ENCODE measurements around the gene KNSTRN. TPM values are rescaled to one million over a fixed set of nuclear protein-coding genes. Genes with fewer than 3 reads are reported as not detected.

KNSTRN gene
- total and polyA plus RNA-seq, 2 of the 8 experiments (the other 6 are each of a cell fraction or from before 2014, with no cell fraction given): 25.1 to 79.4 TPM

DNA sequence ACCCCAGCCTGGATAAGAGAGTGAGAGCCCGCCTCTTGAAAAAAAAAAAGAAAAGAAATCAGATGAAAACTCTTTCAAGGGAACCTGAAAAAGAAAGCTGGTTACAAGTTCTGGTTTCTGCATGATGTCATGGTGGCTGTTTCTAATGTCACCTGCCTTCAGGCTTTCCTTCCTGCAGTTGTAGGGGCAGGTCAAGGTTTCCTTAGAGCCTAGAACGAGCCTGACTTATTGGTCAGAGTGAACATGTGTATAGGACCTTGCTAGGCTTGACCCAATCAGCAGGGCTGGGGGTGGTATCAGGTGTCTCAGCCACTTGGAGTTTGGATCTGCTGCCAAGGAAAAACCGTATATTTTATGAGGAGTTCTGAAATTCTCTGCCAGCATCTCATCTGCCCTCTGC is 26.8 kb downstream of the KNSTRN start:
- peaks cover 4% of the 10 kb centered on the region; the same call in 1 of the 2 replicates for H3K79me1 ChIP-seq (ENCODE audit: low read depth, low read length)
- no peak overlapping the region for H2BK120ac ChIP-seq (replicated peaks; ENCODE audit: low read depth, low read length)
- no peaks in the 10 kb centered on the region; the same call in 1 of the 2 replicates for H3K23me2 ChIP-seq (ENCODE audit: low read depth, low read length)
- H3K23ac ChIP-seq (ENCODE audit: insufficient read length): no peak overlapping the region
- WGBS, 2 experiments (ENCODE audit: extremely low coverage in 1 of 2, insufficient coverage in 1 of 2, insufficient read length in 1 of 2, insufficient replicate concordance in 2 of 2, low coverage in 1 of 2, low lambda C conversion rate in 2 of 2, missing lambda C conversion rate in 1 of 2): 92% methylated on average over 3 of the region's 3 CpGs; no CpG with 5 or more reads in 1 of the 2 experiments
- no peak overlapping the region for H3K18ac ChIP-seq (ENCODE audit: extremely low read depth, low read length)
- H2AK5ac ChIP-seq (ENCODE audit: low read depth, low read length): no peak overlapping the region
- H4K8ac ChIP-seq (ENCODE audit: extremely low read depth, insufficient read depth, low read length): no peak overlapping the region
- ChIA-PET CTCF (ENCODE audit: partially characterized antibody) (interaction anchor here (1.1 to 5.8 kb wide), 3 partner anchors 12 to 88 kb away, joined by 3 to 27 read pairs (median 17); no protein-coding TSS in a partner anchor), POLR2A (ENCODE audit: partially characterized antibody) (interaction anchor here (6.8 kb wide), 1 partner anchor 9 kb away, joined by 77 read pairs; no protein-coding TSS in a partner anchor)
- H3K56ac ChIP-seq (replicated peaks; ENCODE audit: insufficient read length, low read depth, low read length): no peak overlapping the region
- H3K9ac ChIP-seq (replicated peaks in 1 of 4; ENCODE audit: extremely low read depth in 1 of 4, low read depth in 3 of 4, low read length in 3 of 4): no peak overlapping the region
- H2BK15ac ChIP-seq (ENCODE audit: low read length): no peak overlapping the region
- DNase-seq (ENCODE audit: low read depth in 1 of 2, low spot score in 2 of 2) (no peak), FAIRE-seq (no peak)
- H2BK5ac ChIP-seq (ENCODE audit: low read depth, low read length): no peak overlapping the region
- H2AFZ ChIP-seq (ENCODE audit: low read length): no peak overlapping the region
- H3K4me1 ChIP-seq (replicated peaks in 1 of 4; ENCODE audit: control insufficient read depth in 3 of 4, insufficient read depth in 4 of 4, low read length in 3 of 4): peaks cover 0 to 4% (median 1%) of the 10 kb centered on the region in 4 experiments; a peak in 3 of 7 replicates
- H3K4me2 ChIP-seq (ENCODE audit: insufficient read depth in 1 of 2, low read depth in 2 of 2, low read length in 2 of 2): no peak overlapping the region
- H3K4me3 ChIP-seq (ENCODE audit: extremely low read depth in 1 of 4, insufficient read depth in 2 of 4, low read depth in 3 of 4, low read length in 4 of 4): no peak overlapping the region
- H3K4ac ChIP-seq (replicated peaks; ENCODE audit: insufficient read length, low read depth, low read length): no peak overlapping the region
- no peak overlapping the region for H4K5ac ChIP-seq (ENCODE audit: insufficient read length, low read depth, low read length)
- peaks cover 0 to 8% of the 10 kb centered on the region in 2 experiments for H4K20me1 ChIP-seq (replicated peaks in 1 of 2; ENCODE audit: control insufficient read depth in 1 of 2, insufficient read depth in 2 of 2, low read length in 2 of 2)
- H3K27ac ChIP-seq (ENCODE audit: low read depth, low read length): no peak overlapping the region
- TF ChIP-seq BACH1 (IDR thresholded peaks at IDR 0.05; ENCODE audit: low read length): no peak
- no peaks in the 10 kb centered on the region for H3K9me3 ChIP-seq (ENCODE audit: insufficient read depth in 2 of 2, low read depth in 1 of 2, low read length in 1 of 2)
- H4K91ac ChIP-seq (replicated peaks; ENCODE audit: insufficient read length, low read length): no peak overlapping the region
- H3K14ac ChIP-seq (ENCODE audit: insufficient read length): no peak overlapping the region
- no peak overlapping the region for H2BK12ac ChIP-seq (ENCODE audit: low read depth, low read length)
- no peak overlapping the region for H2BK20ac ChIP-seq (ENCODE audit: low read length)
- H3K27me3 ChIP-seq (replicated peaks in 1 of 4; ENCODE audit: control insufficient read depth in 3 of 4, extremely low read depth in 1 of 4, insufficient read depth in 3 of 4, low read length in 3 of 4): no peaks in the 10 kb centered on the region
- peaks cover 30 to 63% (median 56%) of the 10 kb centered on the region in 4 experiments for H3K36me3 ChIP-seq (ENCODE audit: control insufficient read depth in 2 of 4, insufficient read depth in 4 of 4, low read length in 3 of 4)
- peaks cover 0 to 22% of the 10 kb centered on the region in 2 experiments; a peak in 3 of 4 replicates for H3K79me2 ChIP-seq (ENCODE audit: control insufficient read depth in 1 of 2, insufficient read depth in 2 of 2, low read length in 2 of 2)

Data from H1 (cell line).